Mammary epithelial cell (primary cell): ENCODE results near the gene ENTPD1.

Experiments
- EZH2 ChIP-seq: IDR thresholded peaks from 2 replicates; pipeline ENCODE4 v1.6.1; 2012; ENCODE audit warnings: low read length, inconsistent platforms, borderline replicate concordance
- TF ChIP-seq, protein P1 (sequence below), 2 donors: IDR thresholded peaks in 1 of 2; conservative IDR thresholded peaks in 1 of 2; 2 replicates each; pipeline ENCODE4 v1.5.1; 2011 to 2012; ENCODE audit warnings: inconsistent platforms in 2 of 2, low read length in 2 of 2, mild to moderate bottlenecking in 2 of 2, control low read depth in 1 of 2, low read depth in 1 of 2; ENCODE audit not compliant: insufficient read depth in 1 of 2; ENCODE audit errors: extremely low read depth in 1 of 2

DNA sequence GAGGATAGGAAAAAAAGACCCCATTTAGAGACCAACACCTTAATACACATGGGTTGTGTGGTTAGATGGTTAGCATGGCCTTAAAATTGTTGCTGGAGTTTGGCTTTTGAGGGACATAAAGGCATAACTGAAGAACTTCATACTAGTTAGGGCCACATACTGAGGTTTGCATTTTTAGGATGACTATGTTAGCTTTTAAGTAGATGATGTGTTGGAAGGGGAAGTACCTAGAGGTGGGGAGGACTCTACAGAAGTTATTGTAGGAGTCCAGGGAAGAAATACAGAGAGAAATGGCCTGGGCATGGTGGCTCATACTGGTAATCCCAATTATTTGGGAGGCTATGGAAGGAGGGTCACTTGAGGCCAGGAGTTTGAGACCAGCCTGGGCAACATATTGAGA, 40.5 kb downstream of the ENTPD1 start:
- TF ChIP-seq, protein P1, sequence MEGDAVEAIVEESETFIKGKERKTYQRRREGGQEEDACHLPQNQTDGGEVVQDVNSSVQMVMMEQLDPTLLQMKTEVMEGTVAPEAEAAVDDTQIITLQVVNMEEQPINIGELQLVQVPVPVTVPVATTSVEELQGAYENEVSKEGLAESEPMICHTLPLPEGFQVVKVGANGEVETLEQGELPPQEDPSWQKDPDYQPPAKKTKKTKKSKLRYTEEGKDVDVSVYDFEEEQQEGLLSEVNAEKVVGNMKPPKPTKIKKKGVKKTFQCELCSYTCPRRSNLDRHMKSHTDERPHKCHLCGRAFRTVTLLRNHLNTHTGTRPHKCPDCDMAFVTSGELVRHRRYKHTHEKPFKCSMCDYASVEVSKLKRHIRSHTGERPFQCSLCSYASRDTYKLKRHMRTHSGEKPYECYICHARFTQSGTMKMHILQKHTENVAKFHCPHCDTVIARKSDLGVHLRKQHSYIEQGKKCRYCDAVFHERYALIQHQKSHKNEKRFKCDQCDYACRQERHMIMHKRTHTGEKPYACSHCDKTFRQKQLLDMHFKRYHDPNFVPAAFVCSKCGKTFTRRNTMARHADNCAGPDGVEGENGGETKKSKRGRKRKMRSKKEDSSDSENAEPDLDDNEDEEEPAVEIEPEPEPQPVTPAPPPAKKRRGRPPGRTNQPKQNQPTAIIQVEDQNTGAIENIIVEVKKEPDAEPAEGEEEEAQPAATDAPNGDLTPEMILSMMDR (conservative IDR thresholded peaks at IDR 0.05 in 1 of 2, IDR thresholded peaks at IDR 0.05 in 1 of 2; ENCODE audit: extremely low read depth in 1 of 2, insufficient read depth in 1 of 2, low read depth in 1 of 2, low read length in 2 of 2), result no peak
- TF ChIP-seq EZH2, result no peak
